GM21367 (cell line): ENCODE data around the gene ZFAND2B.

ENCODE experiments used
- ATAC-seq: cut with Tn5 transposase; IDR thresholded peaks from one replicate; pipeline ENCODE4 v1.9.1; 2021; ENCODE audit not compliant: unreplicated experiment

The ZFAND2B gene

GRCh38 chr2:219204425-219205164 lies 2.0 kb upstream of the ZFAND2B start:
- no peak for ATAC-seq

- no peak for ATAC-seq
Measured at GRCh38 chr2:219205165-219205538, 1.4 kb upstream of the ZFAND2B start.

GRCh38 chr2:219205981-219206327 lies 628 bp upstream of the ZFAND2B start:
- no peak for ATAC-seq

GRCh38 chr2:219207134-219207883 lies 727 bp downstream of the ZFAND2B start:
- ATAC-seq, result no peak

DNA sequence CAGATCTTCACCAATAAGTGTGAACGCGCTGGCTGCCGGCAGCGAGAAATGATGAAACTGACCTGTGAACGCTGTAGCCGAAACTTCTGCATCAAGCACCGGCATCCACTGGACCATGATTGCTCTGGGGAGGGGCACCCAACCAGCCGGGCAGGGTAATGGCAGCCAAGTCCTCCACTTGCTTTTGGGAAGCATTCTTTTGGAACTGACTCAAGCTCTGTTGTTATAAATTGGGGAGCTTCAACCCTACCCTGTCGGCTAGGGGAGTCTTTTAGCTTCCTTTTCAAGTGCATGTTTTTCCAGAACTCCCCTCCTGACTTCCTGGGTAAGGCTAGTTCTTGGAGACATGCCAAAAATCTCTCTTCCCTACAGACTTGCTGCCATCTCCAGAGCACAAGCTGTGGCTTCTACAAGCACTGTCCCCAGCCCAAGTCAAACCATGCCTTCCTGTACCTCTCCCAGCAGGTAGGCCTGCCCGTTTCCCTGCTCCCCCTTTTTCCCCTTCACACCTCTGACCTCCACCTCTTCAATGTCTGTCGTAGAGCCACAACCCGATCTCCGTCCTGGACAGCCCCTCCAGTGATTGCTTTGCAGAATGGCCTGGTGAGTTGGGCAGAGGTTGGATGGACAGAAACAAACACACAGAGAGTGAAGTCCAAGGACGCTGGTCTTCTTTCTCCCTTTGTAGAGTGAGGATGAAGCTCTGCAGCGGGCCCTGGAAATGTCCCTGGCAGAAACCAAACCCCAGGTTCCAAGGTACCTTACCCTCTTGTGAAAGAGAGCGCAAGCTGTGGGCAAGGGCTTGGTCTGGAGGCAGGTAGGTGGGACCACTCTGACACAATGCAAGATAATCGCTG lies 1.5 kb downstream of the ZFAND2B start:
- no peak for ATAC-seq

GRCh38 chr2:219209236-219210195 lies 2.9 kb downstream of the ZFAND2B start:
- ATAC-seq, result no peak

DNA sequence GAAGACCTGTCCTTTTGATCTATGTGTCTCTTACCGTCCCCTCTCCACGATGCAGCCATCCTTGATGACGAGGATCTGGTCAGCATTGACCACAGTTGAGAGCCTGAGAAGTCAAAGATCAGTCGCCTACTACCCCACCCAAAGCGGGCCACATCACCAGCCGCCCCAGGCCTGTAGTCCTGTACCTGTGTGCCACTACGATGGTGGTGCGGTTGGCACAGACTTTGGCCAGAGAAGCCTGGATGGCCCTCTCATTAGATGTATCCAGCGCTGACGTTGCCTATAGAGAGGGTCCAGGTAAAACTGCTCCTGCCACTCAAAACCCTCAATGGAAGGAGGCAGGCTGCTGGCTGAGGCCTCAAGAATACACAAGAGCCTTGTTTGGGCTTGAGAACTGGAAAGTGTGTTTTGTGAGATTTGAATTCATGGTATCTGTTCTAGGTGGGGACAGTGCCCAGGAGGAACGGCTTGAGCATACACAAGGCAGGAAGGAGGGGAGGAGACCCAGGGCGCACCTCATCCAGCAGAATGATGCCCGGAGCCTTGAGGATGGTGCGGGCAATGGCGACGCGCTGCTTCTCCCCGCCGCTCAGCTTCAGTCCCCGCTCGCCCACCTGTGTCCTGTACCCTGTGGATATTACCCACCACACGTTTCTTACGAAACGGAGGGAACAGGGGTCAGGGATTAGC lies 3.8 kb downstream of the ZFAND2B start:
- ATAC-seq, result no peak

GRCh38 chr2:219210886-219211362 lies 4.3 kb downstream of the ZFAND2B start:
- no peak for ATAC-seq

GRCh38 chr2:219213026-219213415 lies 6.4 kb downstream of the ZFAND2B start:
- no peak for ATAC-seq

- no peak for ATAC-seq
Measured at GRCh38 chr2:219213486-219214071, 7.0 kb downstream of the ZFAND2B start.

GRCh38 chr2:219214141-219214540 lies 7.6 kb downstream of the ZFAND2B start:
- ATAC-seq, result no peak

DNA sequence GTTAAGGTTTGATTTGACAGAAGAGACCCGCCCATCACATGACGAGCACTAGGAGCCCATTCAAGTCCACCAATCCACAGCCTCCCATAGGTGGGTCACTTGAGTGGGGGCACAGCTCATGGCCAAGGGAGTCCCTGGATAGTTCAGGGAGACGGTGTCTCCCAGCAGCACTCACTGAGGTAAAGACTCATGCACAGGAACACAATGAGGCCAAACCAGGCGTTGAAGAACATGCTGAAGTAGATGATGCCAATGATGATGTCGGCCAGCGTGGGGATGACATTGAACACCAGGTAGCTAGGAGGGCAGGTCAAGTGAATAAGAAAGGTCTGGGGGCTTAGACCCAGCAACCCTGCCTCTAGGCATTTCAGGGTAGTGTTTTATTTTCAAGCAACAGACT lies 8.2 kb downstream of the ZFAND2B start:
- no peak for ATAC-seq

- no peak for ATAC-seq
Measured at GRCh38 chr2:219215871-219216534, 9.4 kb downstream of the ZFAND2B start.

GRCh38 chr2:219216535-219216915 lies 9.9 kb downstream of the ZFAND2B start:
- no peak for ATAC-seq

DNA sequence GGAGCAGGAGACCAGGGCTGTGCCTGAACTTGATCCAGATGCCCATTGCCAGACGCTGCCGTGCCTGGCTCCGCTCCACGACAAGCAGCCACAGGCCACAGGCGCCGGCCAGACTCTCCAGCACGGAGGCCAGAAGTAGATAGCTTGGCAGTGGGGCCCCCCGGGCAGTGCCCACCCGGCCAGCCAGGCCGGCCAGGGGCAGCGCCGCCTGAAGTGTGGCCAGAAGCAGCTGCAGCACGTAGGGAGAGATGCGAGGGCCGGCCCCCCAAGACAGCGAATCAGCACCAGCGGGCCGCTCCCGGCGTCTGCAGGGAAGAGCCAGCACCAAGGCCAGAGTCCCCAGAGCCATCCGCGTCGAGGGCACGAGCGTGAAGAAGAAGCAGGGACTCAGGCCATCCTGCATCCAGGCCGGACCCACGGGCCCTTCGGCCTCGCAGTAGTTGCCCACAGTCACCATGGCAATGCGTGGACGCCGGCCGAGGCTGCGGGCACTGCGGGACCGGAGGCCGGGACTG lies 11.7 kb downstream of the ZFAND2B start:
- ATAC-seq, result peak; percentile 3

DNA sequence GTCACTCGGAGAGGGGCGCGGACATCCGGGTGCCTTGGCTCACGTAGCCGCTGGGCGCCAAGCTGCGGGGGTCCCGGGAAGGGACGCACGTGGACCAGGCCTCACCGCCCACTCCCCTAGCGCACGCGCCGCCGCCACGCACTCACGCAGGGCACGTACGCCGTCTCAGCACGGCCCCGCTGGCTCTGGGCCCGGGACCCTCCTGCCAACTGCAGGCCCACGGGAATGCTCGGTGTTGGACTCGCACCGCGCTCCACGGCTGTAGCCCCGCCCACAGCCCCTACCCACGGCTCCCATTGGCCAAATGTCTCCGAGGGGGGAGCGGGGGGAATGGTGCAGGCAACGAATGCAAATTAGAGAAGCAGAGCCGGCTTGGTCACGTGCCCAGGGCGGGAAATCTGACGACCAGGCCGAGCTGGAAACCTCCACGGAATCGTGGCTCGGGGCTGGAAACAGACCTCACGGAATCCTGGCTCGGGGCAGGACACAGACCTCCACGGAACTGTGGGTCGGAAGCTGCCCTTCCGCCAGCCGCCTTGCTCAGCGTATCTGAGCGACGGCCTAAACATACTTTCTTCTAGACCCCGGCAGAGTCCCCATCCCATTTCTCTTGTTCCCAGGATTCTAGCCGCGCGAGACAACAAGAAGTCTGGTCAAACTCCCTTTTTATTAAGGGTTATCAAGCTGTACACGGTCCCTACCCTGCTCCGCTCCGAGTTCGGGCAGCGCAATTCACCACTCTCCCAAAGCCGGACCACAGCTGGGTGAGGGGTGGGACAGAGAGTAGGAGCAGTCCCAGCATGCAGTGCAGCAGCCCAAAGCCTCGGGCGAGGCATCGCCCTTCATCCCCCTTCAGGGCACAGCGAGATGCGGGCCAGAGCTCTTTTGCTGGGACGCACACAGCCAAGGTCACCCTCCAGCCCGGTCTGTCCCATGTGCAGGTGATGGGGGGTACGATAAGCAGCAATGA lies 12.4 kb downstream of the ZFAND2B start, which contains the start of gene ABCB6:
ABCB6 (minus strand) TSS at position 227 of the 970 bp plus-strand sequence. CDS start 285 bp downstream, outside the sequence.
- ATAC-seq, result peak; percentile 71

DNA sequence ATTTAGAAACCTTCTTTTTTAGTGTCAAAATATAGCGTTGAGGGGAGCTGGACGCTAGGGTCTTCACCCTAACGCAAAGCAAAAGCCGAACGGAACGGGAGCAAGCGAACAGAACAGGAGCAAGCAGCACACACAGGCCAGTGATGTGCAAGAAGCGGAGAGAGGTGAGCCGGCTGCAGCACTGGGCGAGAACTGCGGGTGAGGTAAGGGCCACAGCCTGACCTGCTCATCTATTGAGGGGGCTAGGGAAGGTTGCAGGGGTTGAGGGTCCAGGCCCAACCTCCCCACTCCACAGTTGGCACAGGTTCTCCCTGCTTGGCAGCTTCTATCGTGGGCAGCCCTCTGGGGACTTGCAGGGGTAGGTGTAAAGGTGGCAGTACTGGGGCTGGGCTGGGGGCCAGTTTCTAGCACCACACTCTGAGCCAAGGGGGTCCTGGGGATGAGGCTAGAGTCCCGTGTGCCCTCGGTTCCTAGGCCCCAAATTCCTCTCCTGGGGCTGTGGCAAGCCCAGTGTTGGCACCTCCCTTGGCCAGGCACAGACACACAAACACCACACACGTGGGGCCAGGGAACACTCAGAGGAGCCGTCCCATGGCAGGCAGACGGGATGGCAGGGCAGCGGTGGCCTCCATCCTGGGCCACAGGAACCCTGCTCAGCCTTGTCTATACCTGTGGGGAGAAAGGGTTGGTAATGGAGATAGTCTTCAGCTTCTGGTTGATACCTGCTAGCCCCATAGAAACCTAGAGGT lies 13.4 kb downstream of the ZFAND2B start:
- no peak for ATAC-seq
